ENCODE results near the gene TRPC4AP.

Gene TRPC4AP

DNA sequence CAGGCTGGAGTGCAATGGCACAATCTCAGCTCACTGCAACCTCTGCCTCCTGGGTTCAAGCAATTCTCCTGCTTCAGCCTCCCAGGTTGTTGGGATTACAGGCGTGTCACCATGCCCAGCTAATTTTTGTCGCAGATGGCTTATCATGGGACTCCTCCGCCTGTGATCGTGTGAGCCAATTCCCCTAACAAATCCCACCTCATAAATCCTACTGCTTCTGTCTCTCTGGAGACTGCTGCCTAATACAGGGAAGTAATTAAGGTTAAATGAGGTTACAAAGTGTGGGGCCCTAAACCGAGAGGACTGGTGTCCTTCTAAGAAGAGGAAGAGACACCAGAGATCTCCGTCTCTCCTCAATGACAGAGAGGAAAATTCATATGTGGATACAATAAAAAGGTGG lies 52.0 kb downstream of the TRPC4AP start:
- H3K4me2 ChIP-seq (ENCODE audit: low read length), result no peak overlapping the region
- no peak overlapping the region for H3K9ac ChIP-seq
- H3K36me3 ChIP-seq (ENCODE audit: control insufficient read depth, insufficient read depth, low read length), result no peaks in the 10 kb centered on the region
- TF ChIP-seq, protein P1, sequence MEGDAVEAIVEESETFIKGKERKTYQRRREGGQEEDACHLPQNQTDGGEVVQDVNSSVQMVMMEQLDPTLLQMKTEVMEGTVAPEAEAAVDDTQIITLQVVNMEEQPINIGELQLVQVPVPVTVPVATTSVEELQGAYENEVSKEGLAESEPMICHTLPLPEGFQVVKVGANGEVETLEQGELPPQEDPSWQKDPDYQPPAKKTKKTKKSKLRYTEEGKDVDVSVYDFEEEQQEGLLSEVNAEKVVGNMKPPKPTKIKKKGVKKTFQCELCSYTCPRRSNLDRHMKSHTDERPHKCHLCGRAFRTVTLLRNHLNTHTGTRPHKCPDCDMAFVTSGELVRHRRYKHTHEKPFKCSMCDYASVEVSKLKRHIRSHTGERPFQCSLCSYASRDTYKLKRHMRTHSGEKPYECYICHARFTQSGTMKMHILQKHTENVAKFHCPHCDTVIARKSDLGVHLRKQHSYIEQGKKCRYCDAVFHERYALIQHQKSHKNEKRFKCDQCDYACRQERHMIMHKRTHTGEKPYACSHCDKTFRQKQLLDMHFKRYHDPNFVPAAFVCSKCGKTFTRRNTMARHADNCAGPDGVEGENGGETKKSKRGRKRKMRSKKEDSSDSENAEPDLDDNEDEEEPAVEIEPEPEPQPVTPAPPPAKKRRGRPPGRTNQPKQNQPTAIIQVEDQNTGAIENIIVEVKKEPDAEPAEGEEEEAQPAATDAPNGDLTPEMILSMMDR (IDR thresholded peaks at IDR 0.05), result no peak
- H3K79me2 ChIP-seq, result peaks cover 14% of the 10 kb centered on the region
- no peak overlapping the region for H2AFZ ChIP-seq
- no peak overlapping the region for H3K4me3 ChIP-seq (ENCODE audit: low read depth, low read length)
- H3K27me3 ChIP-seq (ENCODE audit: control insufficient read depth, insufficient read depth, low read length), result no peaks in the 10 kb centered on the region
- H3K9me3 ChIP-seq (ENCODE audit: control insufficient read depth, low read length), result no peaks in the 10 kb centered on the region
- H3K4me1 ChIP-seq, result no peaks in the 10 kb centered on the region
- H3K27ac ChIP-seq, result no peak overlapping the region

DNA sequence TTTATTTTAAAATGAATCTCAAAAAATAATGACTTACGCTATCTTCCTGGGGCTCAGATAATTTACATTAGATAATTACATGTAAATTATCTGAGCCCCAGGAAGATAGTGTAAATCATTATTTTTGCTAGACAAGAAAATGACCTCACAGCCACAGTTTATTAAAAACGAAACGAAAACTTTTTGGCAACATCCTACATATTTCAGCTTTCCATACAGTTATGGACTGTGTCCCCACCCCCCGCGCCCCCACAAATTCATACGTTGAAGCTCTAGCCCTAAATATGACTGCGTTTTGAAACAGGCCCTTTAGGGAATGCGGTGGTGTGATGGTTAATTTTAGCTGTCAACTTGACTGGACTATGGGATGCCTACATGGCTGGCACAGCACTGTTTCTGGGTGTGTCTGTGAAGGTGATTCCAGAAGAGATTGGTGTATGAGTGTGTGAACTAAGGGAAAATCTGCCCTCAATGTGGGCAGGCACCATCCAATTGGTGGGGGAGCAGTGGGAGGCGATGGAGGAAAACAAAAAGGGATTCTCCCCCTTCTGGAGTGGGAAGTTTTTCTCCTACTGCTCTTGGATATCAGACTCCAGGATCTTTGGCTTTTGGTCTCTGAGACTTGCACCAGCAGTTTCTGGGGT lies 52.6 kb downstream of the TRPC4AP start:
- H3K9me3 ChIP-seq (ENCODE audit: control insufficient read depth, low read length), result no peaks in the 10 kb centered on the region
- TF ChIP-seq, protein P1 (IDR thresholded peaks at IDR 0.05), result no peak
- H3K27me3 ChIP-seq (ENCODE audit: control insufficient read depth, insufficient read depth, low read length), result no peaks in the 10 kb centered on the region
- no peak overlapping the region for H3K9ac ChIP-seq
- no peaks in the 10 kb centered on the region for H3K36me3 ChIP-seq (ENCODE audit: control insufficient read depth, insufficient read depth, low read length)
- H3K27ac ChIP-seq, result no peak overlapping the region
- H3K4me2 ChIP-seq (ENCODE audit: low read length), result no peak overlapping the region
- H3K4me3 ChIP-seq (ENCODE audit: low read depth, low read length), result no peak overlapping the region
- no peak overlapping the region for H2AFZ ChIP-seq
- H3K4me1 ChIP-seq, result no peaks in the 10 kb centered on the region
- peaks cover 14% of the 10 kb centered on the region for H3K79me2 ChIP-seq

DNA sequence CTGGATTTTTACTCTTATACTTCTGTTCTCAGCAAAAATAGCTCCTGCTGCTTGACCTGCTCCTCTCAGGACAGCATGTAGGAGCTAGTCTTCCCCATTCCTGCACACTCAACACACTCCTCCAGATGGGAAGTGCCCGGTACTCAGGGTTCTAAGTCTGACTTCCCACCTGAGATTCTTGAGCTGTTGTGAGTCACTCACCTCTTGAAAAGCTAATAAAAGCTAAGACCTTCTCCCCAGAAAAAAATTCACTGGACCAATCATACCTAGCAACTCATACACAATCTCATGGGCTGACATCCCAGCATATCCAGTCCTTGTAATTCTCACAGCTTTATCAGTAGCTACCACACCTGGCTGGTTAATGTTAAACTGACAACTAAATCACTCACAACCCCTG lies 53.5 kb downstream of the TRPC4AP start:
- H3K36me3 ChIP-seq (ENCODE audit: control insufficient read depth, insufficient read depth, low read length), result no peaks in the 10 kb centered on the region
- no peak overlapping the region for H3K4me3 ChIP-seq (ENCODE audit: low read depth, low read length)
- no peak overlapping the region for H3K27ac ChIP-seq

DNA sequence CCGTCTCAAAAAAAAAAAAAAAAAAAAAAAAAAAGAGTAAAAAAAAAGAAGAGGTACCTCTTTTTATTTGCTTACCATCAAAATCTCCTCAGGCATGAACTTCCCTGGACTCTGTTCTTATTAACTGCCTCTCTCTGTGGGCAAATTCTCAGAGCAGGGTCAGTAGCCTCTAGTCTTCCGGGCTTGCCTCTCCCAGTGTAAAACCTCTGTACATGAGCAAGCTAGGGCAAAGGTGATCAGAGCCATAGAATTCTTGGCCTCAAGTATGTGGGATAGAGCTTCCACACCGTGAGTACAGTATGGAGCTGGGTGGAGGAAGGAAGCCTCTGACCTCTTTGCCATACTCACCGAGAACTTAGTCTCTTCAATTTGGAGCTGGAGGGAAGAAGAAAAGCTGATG lies 58.5 kb downstream of the TRPC4AP start:
- Histone ChIP-seq H2AFZ (no peak overlapping the region), H3K27me3 (ENCODE audit: control insufficient read depth, insufficient read depth, low read length) (no peaks in the 10 kb centered on the region), H3K9ac (no peak overlapping the region), H3K4me3 (ENCODE audit: low read depth, low read length) (no peak overlapping the region), H3K4me1 (no peaks in the 10 kb centered on the region), H3K9me3 (ENCODE audit: control insufficient read depth, low read length) (no peaks in the 10 kb centered on the region), H3K36me3 (ENCODE audit: control insufficient read depth, insufficient read depth, low read length) (no peaks in the 10 kb centered on the region), H3K4me2 (ENCODE audit: low read length) (no peak overlapping the region), H3K27ac (no peak overlapping the region), H3K79me2 (peaks cover 4% of the 10 kb centered on the region)
- TF ChIP-seq, protein P1 (IDR thresholded peaks at IDR 0.05), result no peak

More for the DNA sequence above, 53.5 kb downstream of the TRPC4AP start:
- Histone ChIP-seq H3K4me1 (no peaks in the 10 kb centered on the region), H3K4me2 (ENCODE audit: low read length) (no peak overlapping the region), H3K79me2 (peaks cover 10% of the 10 kb centered on the region), H3K9ac (no peak overlapping the region), H3K27me3 (ENCODE audit: control insufficient read depth, insufficient read depth, low read length) (no peaks in the 10 kb centered on the region), H2AFZ (no peak overlapping the region), H3K9me3 (ENCODE audit: control insufficient read depth, low read length) (no peaks in the 10 kb centered on the region)
- TF ChIP-seq, protein P1 (IDR thresholded peaks at IDR 0.05), result no peak

DNA sequence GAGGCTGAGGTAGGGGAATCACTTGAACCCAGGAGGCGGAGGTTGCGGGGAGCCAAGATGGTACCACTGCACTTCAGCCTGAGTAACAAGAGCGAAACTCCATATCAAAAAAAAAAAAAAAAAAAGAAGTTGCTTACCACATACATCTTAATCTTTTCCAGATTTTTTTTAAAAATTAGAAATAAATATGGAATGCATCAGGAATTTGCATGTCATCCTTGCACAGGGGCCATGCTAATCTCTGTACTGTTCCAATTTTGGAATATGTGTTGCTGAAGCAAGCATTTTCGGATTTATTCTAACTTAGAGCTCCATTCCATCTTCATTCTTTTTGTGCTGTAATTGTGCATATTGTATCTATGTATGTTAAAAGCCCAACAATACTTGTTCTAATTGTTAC lies 62.5 kb downstream of the TRPC4AP start:
- Histone ChIP-seq H3K9ac (no peak overlapping the region), H3K36me3 (ENCODE audit: control insufficient read depth, insufficient read depth, low read length) (no peaks in the 10 kb centered on the region), H3K27ac (no peak overlapping the region), H3K79me2 (peaks cover under 1% of the 10 kb centered on the region), H3K4me3 (ENCODE audit: low read depth, low read length) (no peak overlapping the region), H3K4me1 (no peaks in the 10 kb centered on the region), H3K4me2 (ENCODE audit: low read length) (no peak overlapping the region), H2AFZ (no peak overlapping the region), H3K9me3 (ENCODE audit: control insufficient read depth, low read length) (no peaks in the 10 kb centered on the region), H3K27me3 (ENCODE audit: control insufficient read depth, insufficient read depth, low read length) (no peaks in the 10 kb centered on the region)
- TF ChIP-seq, protein P1 (IDR thresholded peaks at IDR 0.05), result no peak
